ENCODE results near the gene LMX1B. TPM values are rescaled to one million over a fixed set of nuclear protein-coding genes. Genes with fewer than 3 reads are reported as not detected.
"Not testable (repeated sequence)": the region's sequence is repeated elsewhere in the genome, so short reads cannot be mapped to it uniquely, and the experiment has no call there.

The LMX1B gene
- total and polyA plus RNA-seq, 2 of the 4 experiments (the other 2 are of a cell fraction), result not detected

DNA sequence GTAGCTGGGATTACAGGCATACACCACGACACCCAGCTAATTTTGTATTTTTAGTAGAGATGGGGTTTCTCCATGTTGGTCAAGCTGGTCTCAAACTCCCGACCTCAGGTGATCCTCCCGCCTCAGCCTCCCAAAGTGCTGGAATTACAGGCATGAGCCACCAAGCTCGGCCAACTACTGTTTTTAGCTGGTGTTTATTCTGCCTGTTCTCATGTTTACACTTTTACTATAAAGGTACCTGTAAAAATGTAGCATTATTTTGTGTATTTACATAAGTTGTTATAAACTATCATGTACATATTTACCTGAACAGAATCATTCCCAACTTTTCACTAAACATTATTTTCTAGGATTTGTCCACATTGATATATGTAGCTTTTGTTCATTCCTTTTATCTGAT, 111.8 kb downstream of the LMX1B start:
- H4K20me1 ChIP-seq (ENCODE audit: insufficient read depth, low read length); H2AK5ac ChIP-seq (ENCODE audit: low read depth, low read length); H4K8ac ChIP-seq (ENCODE audit: low read depth in 2 of 2, low read length in 2 of 2); H3K4me3 ChIP-seq (ENCODE audit: insufficient read depth, low read depth, low read length); H4K5ac ChIP-seq (ENCODE audit: low read depth, low read length); H2BK120ac ChIP-seq (ENCODE audit: low read depth, low read length); H3K79me1 ChIP-seq (ENCODE audit: low read depth in 1 of 2, low read length in 2 of 2); H3K18ac ChIP-seq (ENCODE audit: low read depth, low read length); H2AFZ ChIP-seq (replicated peaks; ENCODE audit: low read length, poor library complexity); H3K4me2 ChIP-seq (ENCODE audit: low read depth, low read length); H3K9ac ChIP-seq (ENCODE audit: low read depth, low read length); H4K91ac ChIP-seq (ENCODE audit: insufficient read depth, low read depth, low read length); intact Hi-C loops (cut with micrococcal nuclease); H2AK9ac ChIP-seq (replicated peaks; ENCODE audit: low read depth, low read length, poor library complexity); CTCF ChIA-PET; POLR2A ChIA-PET (ENCODE audit: unreplicated experiment); H3K27ac ChIP-seq (ENCODE audit: insufficient read depth, low read length); H3K23ac ChIP-seq (ENCODE audit: low read depth, low read length); BruUV-seq (replicated peaks); H3K4me1 ChIP-seq (ENCODE audit: control insufficient read depth, insufficient read depth, low read length); ATAC-seq (ENCODE audit: low read depth); in situ Hi-C loops (cut with MboI; ENCODE audit: low sequenced_read_pairs); H3K9me1 ChIP-seq (ENCODE audit: insufficient read depth, low read length); H3K36me3 ChIP-seq (ENCODE audit: control insufficient read depth, insufficient read depth, low read length); H3K14ac ChIP-seq (replicated peaks; ENCODE audit: low read depth, low read length); H2BK15ac ChIP-seq (ENCODE audit: low read depth, low read length); H2BK20ac ChIP-seq (ENCODE audit: low read depth, low read length); dilution Hi-C loops (cut with HindIII; ENCODE audit: low sequenced_read_pairs, unreplicated experiment); DNase-seq; H3K4ac ChIP-seq (ENCODE audit: low read depth, low read length); H3K9me3 ChIP-seq (ENCODE audit: control insufficient read depth, insufficient read depth, low read length); H3K56ac ChIP-seq (ENCODE audit: extremely low read depth, insufficient read depth, low read length); H2BK5ac ChIP-seq (ENCODE audit: low read depth, low read length, poor library complexity, severe bottlenecking): not testable (repeated sequence)
- WGBS, 2 experiments (ENCODE audit: extremely low coverage in 2 of 2, insufficient read length in 1 of 2), result 53% methylated on average over 3 of the region's 4 CpGs; no CpG with 5 or more reads in 1 of the 2 experiments
- peaks cover 36% of the 10 kb centered on the region for H3K27me3 ChIP-seq (ENCODE audit: control insufficient read depth, insufficient read depth, low read length)

DNA sequence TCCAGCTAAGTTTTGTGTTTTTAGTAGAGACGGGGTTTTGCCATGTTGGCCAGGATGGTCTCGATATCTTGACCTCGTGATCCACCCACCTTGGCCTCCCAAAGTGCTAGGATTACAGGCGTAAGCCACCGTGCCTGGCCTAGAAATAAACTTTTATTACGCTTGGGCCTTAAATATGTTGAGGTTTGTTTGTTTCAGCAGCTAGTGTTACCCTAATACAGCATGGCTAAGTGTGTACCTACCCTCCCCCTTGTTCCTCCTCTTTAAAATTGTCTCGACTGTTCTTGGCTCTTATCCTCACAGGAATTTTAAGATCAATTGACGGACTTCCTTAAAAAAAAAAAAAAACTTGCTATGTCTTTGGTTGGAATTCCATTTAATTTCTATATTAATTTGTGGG, 114.5 kb downstream of the LMX1B start:
- H3K27me3 ChIP-seq (ENCODE audit: control insufficient read depth, insufficient read depth, low read length), result peaks cover 23% of the 10 kb centered on the region
- H2BK20ac ChIP-seq (ENCODE audit: low read depth, low read length); in situ Hi-C loops (cut with MboI; ENCODE audit: low sequenced_read_pairs); H3K27ac ChIP-seq (ENCODE audit: insufficient read depth, low read length); CTCF ChIA-PET; ATAC-seq (ENCODE audit: low read depth); dilution Hi-C loops (cut with HindIII; ENCODE audit: low sequenced_read_pairs, unreplicated experiment); H3K14ac ChIP-seq (replicated peaks; ENCODE audit: low read depth, low read length); H2BK5ac ChIP-seq (ENCODE audit: low read depth, low read length, poor library complexity, severe bottlenecking); H4K20me1 ChIP-seq (ENCODE audit: insufficient read depth, low read length); H2AK5ac ChIP-seq (ENCODE audit: low read depth, low read length); H3K18ac ChIP-seq (ENCODE audit: low read depth, low read length); H3K4me3 ChIP-seq (ENCODE audit: insufficient read depth, low read depth, low read length); H3K23ac ChIP-seq (ENCODE audit: low read depth, low read length); H4K5ac ChIP-seq (ENCODE audit: low read depth, low read length); H4K8ac ChIP-seq (ENCODE audit: low read depth in 2 of 2, low read length in 2 of 2); H2AFZ ChIP-seq (replicated peaks; ENCODE audit: low read length, poor library complexity); H2AK9ac ChIP-seq (replicated peaks; ENCODE audit: low read depth, low read length, poor library complexity); H3K4ac ChIP-seq (ENCODE audit: low read depth, low read length); intact Hi-C loops (cut with micrococcal nuclease); H3K56ac ChIP-seq (ENCODE audit: extremely low read depth, insufficient read depth, low read length); H3K4me2 ChIP-seq (ENCODE audit: low read depth, low read length); H2BK120ac ChIP-seq (ENCODE audit: low read depth, low read length); H3K79me1 ChIP-seq (ENCODE audit: low read depth in 1 of 2, low read length in 2 of 2); POLR2A ChIA-PET (ENCODE audit: unreplicated experiment); H3K9me3 ChIP-seq (ENCODE audit: control insufficient read depth, insufficient read depth, low read length); BruUV-seq (replicated peaks); DNase-seq; H2BK15ac ChIP-seq (ENCODE audit: low read depth, low read length); H3K9me1 ChIP-seq (ENCODE audit: insufficient read depth, low read length); H4K91ac ChIP-seq (ENCODE audit: insufficient read depth, low read depth, low read length); H3K4me1 ChIP-seq (ENCODE audit: control insufficient read depth, insufficient read depth, low read length); H3K36me3 ChIP-seq (ENCODE audit: control insufficient read depth, insufficient read depth, low read length); H3K9ac ChIP-seq (ENCODE audit: low read depth, low read length): not testable (repeated sequence)
- no CpG with 5 or more reads among the region's 8 CpGs for whole genome bisulfite sequencing, 2 experiments (ENCODE audit: extremely low coverage in 2 of 2, insufficient read length in 1 of 2)

Measured in IMR-90 (cell line).